Measurements from ENCODE around the gene IZUMO4. TPM values are rescaled to one million over a fixed set of nuclear protein-coding genes. Genes with fewer than 3 reads are reported as not detected.

The IZUMO4 gene
- total RNA-seq, 2 experiments from 2014 or later, result 17.4 to 17.9 TPM

- Histone ChIP-seq H3K4me3 (ENCODE audit: low read length) (no peak overlapping the region), H3K27me3 (ENCODE audit: control insufficient read depth in 1 of 2, insufficient read depth in 2 of 2, low read length in 2 of 2) (no peaks in the 10 kb centered on the region), H3K9me3 (ENCODE audit: control insufficient read depth in 1 of 2, insufficient read depth in 1 of 2, low read length in 2 of 2) (peaks cover 4 to 18% of the 10 kb centered on the region in 2 experiments), H3K27ac (ENCODE audit: low read depth in 1 of 2, low read length in 2 of 2) (no peak overlapping the region), H3K36me3 (ENCODE audit: insufficient read depth, low read length) (peaks cover 91% of the 10 kb centered on the region), H3K4me1 (ENCODE audit: insufficient read depth, low read length) (peaks cover 11% of the 10 kb centered on the region)
- Mint-ChIP-seq H3K9me3 (no peaks in the 10 kb centered on the region), H3K36me3 (ENCODE audit: low read depth) (peaks cover 68% of the 10 kb centered on the region), H3K27me3 (no peaks in the 10 kb centered on the region), H3K4me1 (ENCODE audit: low read depth) (no peaks in the 10 kb centered on the region), H3K4me3 (no peak overlapping the region), H3K27ac (no peak overlapping the region)
- CTCF ChIA-PET, result no interaction called here
- POLR2A ChIA-PET, result no interaction called here
- intact Hi-C loops (cut with DNase I, micrococcal nuclease), result no loop called here
- TF ChIP-seq CTCF (IDR thresholded peaks at IDR 0.05), result no peak
- ATAC-seq (ENCODE audit: poor library complexity) (no peak), DNase-seq (no peak)
These were observed 12.5 kb downstream of the IZUMO4 start for GRCh38 chr19:2109046-2109864.

- Mint-ChIP-seq H3K27ac (no peak overlapping the region), H3K36me3 (ENCODE audit: low read depth) (peaks cover 68% of the 10 kb centered on the region), H3K9me3 (no peaks in the 10 kb centered on the region), H3K27me3 (no peaks in the 10 kb centered on the region), H3K4me3 (no peak overlapping the region), H3K4me1 (ENCODE audit: low read depth) (no peaks in the 10 kb centered on the region)
- H3K9me3 ChIP-seq (ENCODE audit: control insufficient read depth in 1 of 2, insufficient read depth in 1 of 2, low read length in 2 of 2), result peaks cover 0 to 4% of the 10 kb centered on the region in 2 experiments
- intact Hi-C loops (cut with DNase I, micrococcal nuclease), result no loop called here
- H3K4me3 ChIP-seq (ENCODE audit: low read length), result no peak overlapping the region
- ChIA-PET CTCF (no interaction called here), POLR2A (no interaction called here)
- H3K36me3 ChIP-seq (ENCODE audit: insufficient read depth, low read length), result peaks cover 92% of the 10 kb centered on the region
- DNase-seq (peak in 1 of 14 experiments; percentile 22), ATAC-seq (ENCODE audit: poor library complexity) (no peak)
- TF ChIP-seq CTCF (IDR thresholded peaks at IDR 0.05), result no peak
- no peak overlapping the region for H3K27ac ChIP-seq (ENCODE audit: low read depth in 1 of 2, low read length in 2 of 2)
- H3K4me1 ChIP-seq (ENCODE audit: insufficient read depth, low read length), result peaks cover 11% of the 10 kb centered on the region
- no peaks in the 10 kb centered on the region for H3K27me3 ChIP-seq (ENCODE audit: control insufficient read depth in 1 of 2, insufficient read depth in 2 of 2, low read length in 2 of 2)
These were observed 14.1 kb downstream of the IZUMO4 start for GRCh38 chr19:2110822-2111221.

- ATAC-seq (ENCODE audit: poor library complexity) (no peak), DNase-seq (no peak)
- H3K4me3 ChIP-seq (ENCODE audit: low read length), result no peak overlapping the region
- H3K36me3 ChIP-seq (ENCODE audit: insufficient read depth, low read length), result peaks cover 92% of the 10 kb centered on the region
- H3K27me3 ChIP-seq (ENCODE audit: control insufficient read depth in 1 of 2, insufficient read depth in 2 of 2, low read length in 2 of 2), result no peaks in the 10 kb centered on the region
- no peak overlapping the region for H3K27ac Mint-ChIP-seq
- TF ChIP-seq CTCF (IDR thresholded peaks at IDR 0.05), result no peak
- H3K4me1 ChIP-seq (ENCODE audit: insufficient read depth, low read length), result peaks cover 11% of the 10 kb centered on the region
- H3K4me3 Mint-ChIP-seq, result no peak overlapping the region
- H3K9me3 Mint-ChIP-seq, result no peaks in the 10 kb centered on the region
- H3K27ac ChIP-seq (ENCODE audit: low read depth in 1 of 2, low read length in 2 of 2), result no peak overlapping the region
- no peaks in the 10 kb centered on the region for H3K9me3 ChIP-seq (ENCODE audit: control insufficient read depth in 1 of 2, insufficient read depth in 1 of 2, low read length in 2 of 2)
- CTCF ChIA-PET, result no interaction called here
- no peaks in the 10 kb centered on the region for H3K27me3 Mint-ChIP-seq
- no peaks in the 10 kb centered on the region for H3K4me1 Mint-ChIP-seq (ENCODE audit: low read depth)
- intact Hi-C loops (cut with DNase I, micrococcal nuclease), result no loop called here
- POLR2A ChIA-PET, result no interaction called here
- peaks cover 67% of the 10 kb centered on the region for H3K36me3 Mint-ChIP-seq (ENCODE audit: low read depth)
These were observed 14.7 kb downstream of the IZUMO4 start for GRCh38 chr19:2111425-2111824.
